RWPE1 (cell line): ENCODE measurements around the gene CCDC183.

ENCODE experiments used
- CTCF ChIA-PET: fragments of 350-600 bp; sonication (Branson Sonifier 250); formaldehyde crosslinking; extraction: SDS; loops from one replicate; lab custom pipeline; 2021; lab: Yijun Ruan, JAX
- POLR2A ChIA-PET: fragments of 400-600 bp; formaldehyde crosslinking; extraction: SDS; loops from one replicate; lab custom pipeline; 2020; ENCODE audit warnings: antibody characterized with exemption; ENCODE audit not compliant: low non-redundant PET; lab: Yijun Ruan, JAX
- DNase-seq: peaks from one replicate; pipeline ENCODE4 v3.0.0; 2012; ENCODE audit warnings: low spot score
- H3K27ac ChIP-seq: fragments of 450-650 bp; 2 replicates; pipeline ENCODE4 v1.5.1; 2017
- CTCF ChIP-seq: fragments of 450-650 bp; conservative IDR thresholded peaks from 2 replicates; pipeline ENCODE4 v1.5.1; 2017; ENCODE audit warnings: low read depth, mild to moderate bottlenecking

Gene CCDC183

GRCh38 chr9:136847826-136848392, 51.8 kb downstream of the CCDC183 start:
- POLR2A ChIA-PET = interaction anchor here (0.6 to 1.0 kb wide), 2 partner anchors 13 to 49 kb away, joined by 4 read pairs; no protein-coding TSS in a partner anchor
- peak; percentile 83 for DNase-seq
- H3K27ac ChIP-seq = peak overlapping the region; percentile 98
- CTCF ChIA-PET = interaction anchor here (0.7 to 2.0 kb wide), 4 partner anchors 18 to 187 kb away, joined by 3 to 9 read pairs (median 4); partner anchors contain the start of gene EDF1
- TF ChIP-seq CTCF = no peak

GRCh38 chr9:136848393-136849037, 52.4 kb downstream of the CCDC183 start:
- ChIA-PET POLR2A (interaction anchor here (0.6 to 1.0 kb wide), 2 partner anchors 13 to 30 kb away, joined by 4 read pairs; no protein-coding TSS in a partner anchor), CTCF (interaction anchor here (0.8 to 2.0 kb wide), 3 partner anchors 18 to 187 kb away, joined by 3 to 9 read pairs (median 5); partner anchors contain the start of gene EDF1)
- peak; percentile 69 for DNase-seq
- H3K27ac ChIP-seq = peak overlapping the region; percentile 98
- no peak for TF ChIP-seq CTCF

GRCh38 chr9:136849038-136849959, 53.2 kb downstream of the CCDC183 start, which contains the start of gene PHPT1:
Gene PHPT1, plus strand, starts transcription at chr9:136849409. Its CDS starts 22 bp downstream, at chr9:136849431.
- DNase-seq = peak; percentile 100
- no peak for TF ChIP-seq CTCF
- ChIA-PET CTCF (interaction anchor here (1.0 kb wide), 2 partner anchors 17 to 180 kb away, joined by 3 read pairs; partner anchors contain the start of gene EDF1), POLR2A (interaction anchor here (0.6 to 1.0 kb wide), 2 partner anchors 12 to 29 kb away, joined by 4 read pairs; no protein-coding TSS in a partner anchor)
- peak within 1 kb of the TSS; percentile 98 for H3K27ac ChIP-seq

- TF ChIP-seq CTCF = no peak
- ChIA-PET POLR2A (interaction anchor here (0.6 kb wide), 2 partner anchors 32 to 88 kb away, joined by 3 read pairs; no protein-coding TSS in a partner anchor), CTCF (interaction anchor here (0.5 to 1.0 kb wide), 3 partner anchors 121 to 180 kb away, joined by 3 to 4 read pairs (median 3); no protein-coding TSS in a partner anchor)
- no peak for DNase-seq
- H3K27ac ChIP-seq = peak overlapping the region; percentile 98
Observed at GRCh38 chr9:136849960-136850865, 54.1 kb downstream of the CCDC183 start.

- DNase-seq = no peak
- no peak for TF ChIP-seq CTCF
- POLR2A ChIA-PET = interaction anchor here (0.6 kb wide), 2 partner anchors 31 to 89 kb away, joined by 3 read pairs; no protein-coding TSS in a partner anchor
- peak overlapping the region; percentile 98 for H3K27ac ChIP-seq
- CTCF ChIA-PET = interaction anchor here (0.6 to 0.7 kb wide), 3 partner anchors 85 to 184 kb away, joined by 3 read pairs; no protein-coding TSS in a partner anchor
Observed at GRCh38 chr9:136850866-136851775, 55.0 kb downstream of the CCDC183 start.
